HG03103 (cell line): ENCODE results near the gene ACVR1B.

Experiments used
- ATAC-seq: cut with Tn5 transposase; IDR thresholded peaks from one replicate; pipeline ENCODE4 v1.9.1; 2021; ENCODE audit warnings: low read depth; ENCODE audit not compliant: unreplicated experiment

ACVR1B gene

DNA sequence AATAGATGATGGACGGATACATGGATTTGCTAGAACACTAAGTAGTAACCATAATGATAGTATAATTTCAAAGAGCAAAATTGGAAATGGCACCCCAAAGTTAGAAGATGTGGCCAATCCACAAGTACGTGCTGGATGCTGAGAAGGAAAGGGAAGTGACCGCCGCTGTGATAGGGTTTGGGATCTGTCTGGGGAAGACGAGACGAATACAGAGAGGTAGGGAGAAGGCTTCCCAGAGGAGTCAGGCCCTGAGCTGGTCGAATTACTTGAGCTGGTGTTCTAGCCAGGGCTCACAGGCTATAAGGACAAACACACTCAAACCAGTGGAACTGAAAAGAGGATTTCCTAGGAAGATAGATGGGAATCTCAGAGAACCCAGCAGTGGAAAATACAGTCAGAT, 9.4 kb upstream of the ACVR1B start:
- ATAC-seq: no peak

DNA sequence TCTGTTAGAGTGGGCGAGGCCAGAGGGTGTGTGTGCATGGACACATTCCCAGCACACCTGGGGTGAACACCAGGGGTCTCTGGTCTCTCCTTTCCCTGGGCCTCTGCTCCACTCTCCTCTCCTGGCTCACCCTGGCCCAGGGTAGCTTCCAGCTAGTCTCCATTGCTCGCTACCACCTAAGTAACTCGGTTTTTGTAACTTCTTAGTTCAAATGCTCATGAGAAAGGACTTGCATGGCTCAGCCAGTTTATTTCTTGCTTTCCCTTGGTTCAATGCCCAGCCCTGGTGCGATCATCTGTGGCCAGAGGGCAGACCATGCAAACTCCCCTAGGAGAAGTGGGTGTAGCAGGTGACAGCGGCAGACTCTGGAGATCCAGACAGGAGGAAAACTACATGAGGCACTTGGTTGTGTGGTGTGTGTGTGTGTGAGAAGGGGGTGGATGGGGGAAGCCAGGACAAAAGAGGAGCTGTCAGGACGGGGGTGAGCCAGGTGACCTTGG, 8.9 kb upstream of the ACVR1B start:
- ATAC-seq: no peak

GRCh38 chr12:51943346-51943745, 8.2 kb upstream of the ACVR1B start:
- ATAC-seq: no peak

- ATAC-seq: no peak
Measured at GRCh38 chr12:51944608-51945233, 6.8 kb upstream of the ACVR1B start.

DNA sequence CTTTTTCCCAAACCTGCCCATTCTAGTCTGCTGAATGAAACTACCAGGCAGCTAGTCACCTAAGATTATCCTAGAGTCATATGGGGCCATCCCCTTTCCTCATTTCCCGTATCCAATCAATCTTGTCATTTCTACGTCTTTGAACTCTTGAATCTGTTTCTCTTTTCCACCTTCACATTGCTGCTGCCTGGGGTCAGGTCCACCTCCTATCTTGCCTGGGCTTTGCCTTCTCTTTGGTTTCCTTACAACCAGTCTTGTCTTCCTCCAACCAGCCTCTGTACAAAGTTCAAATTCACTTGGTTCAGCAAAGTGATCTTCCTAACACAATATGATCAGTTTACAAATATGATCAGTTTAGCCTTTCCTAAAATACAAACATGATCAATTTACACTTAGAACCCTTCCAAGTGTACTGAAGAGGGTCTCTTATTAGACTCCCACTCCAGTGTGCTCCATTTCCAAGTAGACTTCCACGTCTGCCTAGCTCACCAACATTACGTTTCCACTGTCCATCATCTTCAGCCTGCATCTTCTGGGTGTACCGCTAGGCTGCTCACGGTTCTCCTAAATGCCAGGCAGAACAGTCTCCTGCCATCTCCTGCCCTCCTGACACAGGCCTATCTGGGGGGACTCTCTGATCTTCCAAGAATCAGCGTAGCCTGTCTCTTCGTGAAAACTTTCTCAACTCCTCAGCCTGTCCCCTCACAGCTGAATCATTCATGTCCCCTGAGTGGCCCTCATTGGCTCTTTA, 4.1 kb upstream of the ACVR1B start:
- ATAC-seq: no peak

DNA sequence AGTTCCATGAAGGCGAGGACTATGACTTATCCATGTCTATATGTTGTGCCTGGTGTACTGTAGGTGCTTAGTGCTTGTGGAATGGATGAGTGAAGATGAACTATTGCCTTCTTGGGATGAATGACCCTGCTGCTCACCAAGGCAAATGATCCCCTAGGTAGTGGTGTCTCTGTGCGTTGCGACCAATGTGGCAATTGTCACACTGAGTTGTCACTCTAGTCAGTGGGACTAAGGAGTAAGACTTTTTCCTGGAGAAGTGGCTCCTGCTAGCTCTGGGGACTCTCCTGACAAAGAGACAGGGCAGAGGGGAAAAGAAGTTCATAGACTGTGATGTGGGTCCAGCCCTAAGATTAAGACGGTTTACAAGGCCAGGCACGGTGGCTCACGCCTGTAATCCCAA, 3.4 kb upstream of the ACVR1B start:
- no peak for ATAC-seq

DNA sequence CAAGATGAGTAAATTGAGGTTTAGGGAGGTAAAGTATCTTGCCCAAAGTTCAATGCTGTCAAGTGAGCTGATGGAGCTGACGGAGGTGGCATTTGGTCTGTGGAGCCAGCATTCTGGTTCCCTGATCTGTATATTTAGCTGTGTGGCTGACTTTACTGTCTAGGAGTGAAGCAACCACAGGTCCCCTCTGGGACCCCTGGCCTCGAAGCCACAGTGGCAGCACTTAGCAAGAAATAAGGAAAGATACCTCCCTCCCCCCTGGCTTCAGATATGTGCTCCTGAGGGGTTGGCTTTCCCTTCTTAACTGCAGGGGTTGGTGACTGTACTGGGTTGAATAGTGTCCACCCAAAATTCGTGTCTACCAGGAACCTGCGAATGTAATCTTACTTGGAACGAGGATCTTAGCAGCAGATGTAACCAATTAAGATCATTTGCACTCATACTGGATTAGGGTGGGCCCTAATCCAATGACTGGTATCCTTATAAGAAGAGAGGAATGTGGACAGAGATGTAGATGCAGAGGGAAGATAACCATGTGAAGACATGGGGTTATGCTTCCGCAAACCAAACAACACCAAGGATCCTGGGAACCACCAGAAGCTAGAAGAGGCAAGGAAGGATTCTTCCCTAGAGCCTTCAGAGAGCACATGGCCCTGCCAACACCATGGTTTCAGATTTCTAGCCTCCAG, 2.0 kb upstream of the ACVR1B start:
- ATAC-seq: no peak

- peak; percentile 10 for ATAC-seq
Measured at GRCh38 chr12:51950682-51951198, 759 bp upstream of the ACVR1B start.

GRCh38 chr12:51951843-51952722, 584 bp downstream of the ACVR1B start:
- no peak for ATAC-seq

GRCh38 chr12:51953089-51953488, 1.6 kb downstream of the ACVR1B start:
- ATAC-seq: no peak

GRCh38 chr12:51953864-51954263, 2.4 kb downstream of the ACVR1B start:
- no peak for ATAC-seq

- no peak for ATAC-seq
Measured at GRCh38 chr12:51954561-51955361, 3.3 kb downstream of the ACVR1B start.

DNA sequence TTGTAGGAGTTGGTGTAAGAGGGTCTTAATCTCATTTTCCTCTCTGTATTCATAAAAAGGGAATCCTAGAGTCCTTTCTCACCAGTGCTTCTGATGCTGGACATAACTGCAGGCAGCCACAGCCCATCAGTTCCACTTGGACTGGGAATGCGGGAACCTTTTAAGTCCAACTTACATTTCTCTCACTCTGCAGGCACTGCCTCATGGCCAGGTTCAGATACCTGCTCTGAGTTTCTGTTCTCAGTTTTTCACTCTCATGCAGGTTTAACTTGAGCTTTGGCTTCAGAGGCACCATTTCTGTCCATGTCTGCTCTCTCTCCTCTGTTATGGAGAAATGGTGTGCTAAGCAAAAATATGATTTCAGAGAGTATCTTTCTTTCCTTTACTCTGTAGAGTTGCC, 4.2 kb downstream of the ACVR1B start:
- no peak for ATAC-seq

GRCh38 chr12:51958542-51958941, 7.0 kb downstream of the ACVR1B start:
- no peak for ATAC-seq

DNA sequence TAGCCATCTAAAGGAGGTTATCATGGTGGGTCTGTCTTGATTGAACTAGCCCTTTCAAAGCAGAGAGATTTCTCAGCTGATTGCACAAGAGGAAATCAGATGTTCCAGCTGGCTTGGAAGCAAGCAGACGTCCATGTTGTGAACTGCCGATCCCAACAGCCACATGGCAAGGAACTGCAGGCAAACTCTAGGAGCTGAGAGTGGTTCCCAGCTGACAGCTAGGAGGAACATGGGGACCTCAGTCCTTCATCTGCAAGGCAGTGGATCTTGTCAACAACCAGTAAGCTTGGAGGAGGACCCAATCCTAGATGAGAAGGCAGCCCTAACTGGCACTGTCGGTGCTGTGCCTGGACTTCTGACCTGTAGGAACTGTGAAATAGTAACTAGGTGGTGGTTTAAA, 7.7 kb downstream of the ACVR1B start:
- no peak for ATAC-seq

GRCh38 chr12:51959921-51960320, 8.4 kb downstream of the ACVR1B start:
- ATAC-seq: no peak

DNA sequence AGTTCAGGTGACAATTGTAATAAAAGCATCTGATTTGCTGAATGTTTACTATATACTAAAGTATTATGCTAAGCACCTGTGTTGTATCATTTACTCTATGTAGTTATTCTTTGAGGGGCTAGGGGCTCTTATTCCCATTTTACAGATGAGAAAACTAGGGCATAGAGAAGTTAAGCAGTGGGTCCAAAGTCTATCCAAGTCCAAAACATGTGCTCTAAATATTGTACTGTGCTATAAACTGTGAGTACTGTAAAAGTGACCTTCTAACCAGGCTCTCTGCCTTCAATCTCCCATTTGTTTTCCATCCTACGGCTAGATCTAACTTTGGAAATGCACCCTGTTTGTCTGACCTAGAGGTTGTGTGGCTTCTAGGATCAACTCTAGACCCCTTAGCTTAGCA, 9.0 kb downstream of the ACVR1B start:
- ATAC-seq: no peak

- no peak for ATAC-seq
Measured at GRCh38 chr12:51960890-51961289, 9.4 kb downstream of the ACVR1B start.

DNA sequence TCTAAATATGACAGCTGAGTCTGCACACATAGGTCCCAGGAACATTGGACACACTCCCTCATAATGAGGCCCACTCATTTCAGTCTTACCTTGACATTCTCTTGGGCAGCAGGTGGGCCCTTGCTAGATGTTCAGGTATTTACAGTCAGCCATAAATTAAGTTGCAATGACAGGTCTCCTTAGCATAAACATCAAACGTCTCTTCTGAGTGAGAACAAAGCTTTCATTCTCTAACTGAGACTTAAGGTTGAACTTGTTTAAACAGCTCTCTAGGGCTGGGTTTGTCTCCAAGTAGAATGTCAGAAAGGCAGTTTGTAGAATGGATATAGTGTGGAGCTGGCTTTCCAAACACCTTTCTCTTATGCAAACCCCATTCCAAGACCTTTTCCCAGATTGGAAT, 10.3 kb downstream of the ACVR1B start:
- ATAC-seq: no peak

GRCh38 chr12:51962737-51963136, 11.2 kb downstream of the ACVR1B start:
- no peak for ATAC-seq
